ENCODE measurements around the gene AK5.

Gene AK5

DNA sequence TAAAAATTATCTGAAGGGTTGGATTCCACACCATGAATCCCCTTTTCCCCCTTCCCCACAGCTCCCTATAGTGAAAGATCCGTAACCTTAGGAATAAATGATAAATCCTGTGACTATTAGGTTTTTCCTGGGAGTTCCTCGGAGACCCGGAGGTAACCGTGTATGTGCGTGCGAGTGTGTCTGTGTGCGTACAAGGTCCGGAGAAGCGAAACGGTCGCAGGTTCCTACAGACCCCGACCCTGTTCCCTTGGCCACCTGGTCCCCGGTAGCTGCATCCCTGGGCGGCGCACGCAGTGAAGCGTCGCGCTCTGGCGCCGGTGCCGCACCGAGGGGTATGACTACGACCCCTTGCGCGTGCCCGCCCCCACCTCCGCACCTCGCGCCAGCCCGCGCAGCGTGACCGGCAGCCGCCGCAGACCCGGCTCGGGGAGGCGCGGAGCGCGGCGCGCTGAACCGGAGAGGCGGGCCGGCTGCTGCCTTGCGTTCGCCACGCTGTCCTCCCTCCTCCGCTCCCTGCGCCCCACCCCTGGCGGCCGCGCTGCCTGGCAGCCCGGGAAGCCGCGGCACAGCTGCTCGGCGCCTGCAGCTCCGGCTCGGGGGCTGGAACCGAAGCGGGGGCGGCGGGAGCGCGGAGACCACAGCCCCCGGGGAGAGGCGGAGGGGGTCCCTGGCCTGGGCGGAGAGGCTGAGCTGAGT, at the start of gene AK5:
TSS of gene AK5 (plus strand) at position 529 of the 696 bp plus-strand sequence. CDS start 295 bp downstream, outside the sequence.
- DNase-seq (ENCODE audit: low read depth in 2 of 2), result peak; percentile 35 to 39

DNA sequence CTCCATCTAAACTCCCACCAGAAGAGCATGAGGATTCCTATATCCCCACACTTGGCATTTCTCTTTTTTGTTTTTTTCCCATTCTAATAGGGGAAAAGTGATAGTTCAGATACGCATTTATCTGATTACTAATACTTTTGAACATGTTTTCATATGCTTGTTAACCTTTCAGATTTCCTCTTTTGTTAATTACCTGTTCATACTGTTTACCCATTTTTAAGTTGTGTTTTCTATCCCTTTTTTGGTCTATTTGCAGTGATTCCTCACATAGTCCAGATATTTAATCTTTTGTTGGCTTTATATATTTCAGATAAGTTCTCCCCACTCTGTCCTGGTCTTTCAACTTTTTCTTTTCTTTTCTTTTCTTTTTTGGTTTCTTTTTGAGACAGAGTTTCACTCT, 49.0 kb upstream of the AK5 start:
- no peak for DNase-seq (ENCODE audit: low read depth in 2 of 2)

GRCh38 chr1:77234096-77234495, 47.7 kb upstream of the AK5 start:
- DNase-seq (ENCODE audit: low read depth in 2 of 2), result no peak

DNA sequence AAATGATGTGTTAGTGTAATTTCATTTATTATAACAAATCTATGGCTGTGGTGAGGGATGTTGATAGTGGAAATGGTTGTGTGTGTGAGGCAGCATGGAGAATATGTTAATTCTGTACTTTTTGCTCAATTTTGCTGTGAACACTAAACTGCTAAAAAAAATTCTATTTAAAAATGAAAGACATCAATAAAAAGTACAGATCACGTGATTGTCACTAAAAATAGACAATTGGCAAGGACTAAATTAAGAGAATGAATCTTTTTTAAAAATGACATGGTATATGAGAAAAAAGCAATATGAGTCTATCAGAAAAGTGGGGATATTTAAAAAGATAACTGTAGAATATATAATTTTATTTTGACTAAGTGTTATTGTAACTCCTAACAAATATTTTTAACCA, 46.9 kb upstream of the AK5 start:
- no peak for DNase-seq (ENCODE audit: low read depth in 2 of 2)

GRCh38 chr1:77238462-77238861, 43.4 kb upstream of the AK5 start:
- no peak for DNase-seq (ENCODE audit: low read depth in 2 of 2)

GRCh38 chr1:77239311-77239710, 42.5 kb upstream of the AK5 start:
- DNase-seq (ENCODE audit: low read depth in 2 of 2), result no peak

GRCh38 chr1:77245830-77246229, 36.0 kb upstream of the AK5 start:
- no peak for DNase-seq (ENCODE audit: low read depth in 2 of 2)

DNA sequence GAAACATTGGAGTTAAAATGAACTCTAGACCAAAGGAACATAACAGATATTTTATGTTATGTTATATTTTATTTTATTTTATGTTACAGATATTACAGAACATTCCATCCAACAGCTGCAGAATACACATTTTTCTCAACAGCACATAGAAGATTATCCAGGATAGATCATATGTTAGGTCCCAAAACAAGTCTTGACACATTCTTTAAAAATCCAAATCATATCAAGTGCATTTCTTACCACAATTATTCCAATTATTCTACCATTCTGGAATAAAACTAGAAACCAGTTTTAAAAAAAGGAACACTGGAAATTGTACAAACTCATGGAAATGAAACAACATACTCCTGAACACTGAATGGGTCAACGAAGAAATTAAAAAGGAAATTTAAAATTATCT, 31.7 kb upstream of the AK5 start:
- no peak for DNase-seq (ENCODE audit: low read depth in 2 of 2)

- no peak for DNase-seq (ENCODE audit: low read depth in 2 of 2)
Measured at GRCh38 chr1:77253211-77253610, 28.6 kb upstream of the AK5 start.

GRCh38 chr1:77263708-77264107, 18.1 kb upstream of the AK5 start:
- no peak for DNase-seq (ENCODE audit: low read depth in 2 of 2)

DNA sequence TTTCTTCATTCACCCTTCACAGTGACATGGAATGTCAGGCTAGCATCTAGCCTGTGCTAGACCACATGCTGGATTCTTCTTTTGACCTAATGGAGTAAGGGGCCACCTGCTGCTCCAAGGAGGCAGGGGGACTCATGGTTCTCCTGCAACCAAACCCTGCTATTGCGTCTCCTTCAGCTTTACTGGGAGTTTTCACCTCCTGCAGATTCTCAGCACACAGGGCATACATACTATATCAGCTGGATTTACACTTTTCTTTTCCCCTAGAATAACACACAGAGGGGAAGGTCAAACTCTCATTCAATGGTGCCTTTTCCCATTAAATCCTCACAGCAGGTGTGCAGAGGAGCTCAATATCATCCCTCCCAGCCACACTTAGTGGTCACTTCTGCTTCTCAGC, 16.6 kb upstream of the AK5 start:
- no peak for DNase-seq (ENCODE audit: low read depth in 2 of 2)

GRCh38 chr1:77267035-77267434, 14.8 kb upstream of the AK5 start:
- no peak for DNase-seq (ENCODE audit: low read depth in 2 of 2)

- DNase-seq (ENCODE audit: low read depth in 2 of 2), result no peak
Measured at GRCh38 chr1:77271852-77272580, 9.8 kb upstream of the AK5 start.

DNA sequence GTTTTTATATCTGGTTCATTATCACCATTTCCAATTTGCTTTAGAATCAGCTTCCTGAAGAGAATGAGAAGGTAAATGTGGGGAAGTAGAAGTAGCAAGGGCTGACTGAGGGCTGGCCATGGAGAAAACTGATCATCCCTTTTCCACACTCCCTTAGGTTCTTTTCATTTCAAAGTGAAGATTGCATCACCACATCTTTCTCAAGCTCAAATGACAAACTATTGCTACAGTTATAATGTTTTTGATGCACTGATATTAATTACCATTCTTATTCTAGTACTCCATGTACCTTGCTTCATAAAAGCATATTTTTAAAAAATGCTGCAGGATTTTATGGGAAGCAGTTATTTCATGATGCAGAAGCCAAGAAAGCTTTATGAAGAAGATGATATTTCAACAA, 7.9 kb upstream of the AK5 start:
- no peak for DNase-seq (ENCODE audit: low read depth in 2 of 2)

- DNase-seq (ENCODE audit: low read depth in 2 of 2), result no peak
Measured at GRCh38 chr1:77275194-77275593, 6.6 kb upstream of the AK5 start.

DNA sequence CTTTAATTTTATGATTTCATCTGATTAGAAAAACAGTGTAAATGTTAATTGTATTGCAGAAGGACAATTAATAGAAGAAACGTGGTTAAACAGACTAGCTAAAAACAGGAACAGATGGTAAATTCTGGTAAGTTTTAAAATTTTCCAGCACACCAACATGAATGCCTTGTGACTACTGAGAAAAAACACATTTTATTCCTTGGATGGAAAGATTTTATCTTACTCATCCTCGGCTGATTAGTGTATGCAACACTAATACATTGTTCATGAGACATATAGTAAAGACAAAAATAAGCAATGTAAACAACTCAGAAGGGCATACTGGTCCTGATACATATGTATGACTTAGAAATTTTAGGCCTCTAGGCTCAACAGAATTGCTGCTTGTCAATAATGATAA, 4.9 kb upstream of the AK5 start:
- no peak for DNase-seq (ENCODE audit: low read depth in 2 of 2)

DNA sequence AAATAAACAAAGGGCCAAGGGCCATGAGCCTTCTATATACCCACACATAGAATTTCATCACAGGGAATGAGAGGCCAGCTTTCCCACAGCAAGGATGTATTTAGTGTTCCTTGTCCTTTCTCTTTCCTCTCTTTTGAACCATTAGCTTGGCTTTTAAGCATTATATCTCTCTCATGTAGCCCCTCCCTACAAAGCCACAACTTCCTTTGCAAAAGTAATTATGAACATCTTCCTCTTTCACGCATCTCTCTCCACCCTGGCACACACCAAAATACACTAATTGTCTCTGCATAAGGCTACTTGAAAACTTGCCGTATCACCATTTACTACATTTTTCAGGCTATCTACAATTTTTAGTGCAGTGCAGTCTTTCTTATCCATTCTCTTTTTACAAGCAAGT, 1.9 kb upstream of the AK5 start:
- DNase-seq (ENCODE audit: low read depth in 2 of 2), result no peak

GRCh38 chr1:77280962-77281361, 857 bp upstream of the AK5 start:
- DNase-seq (ENCODE audit: low read depth in 2 of 2), result no peak

GRCh38 chr1:77282187-77282865, 507 bp downstream of the AK5 start:
- peak; percentile 17 to 36 for DNase-seq (ENCODE audit: low read depth in 2 of 2)

- DNase-seq (ENCODE audit: low read depth in 2 of 2), result peak in 1 of 2 experiments; percentile 20
Measured at GRCh38 chr1:77282866-77283539, 1.2 kb downstream of the AK5 start.

- DNase-seq (ENCODE audit: low read depth in 2 of 2), result no peak
Measured at GRCh38 chr1:77283701-77284425, 2.0 kb downstream of the AK5 start.

DNA sequence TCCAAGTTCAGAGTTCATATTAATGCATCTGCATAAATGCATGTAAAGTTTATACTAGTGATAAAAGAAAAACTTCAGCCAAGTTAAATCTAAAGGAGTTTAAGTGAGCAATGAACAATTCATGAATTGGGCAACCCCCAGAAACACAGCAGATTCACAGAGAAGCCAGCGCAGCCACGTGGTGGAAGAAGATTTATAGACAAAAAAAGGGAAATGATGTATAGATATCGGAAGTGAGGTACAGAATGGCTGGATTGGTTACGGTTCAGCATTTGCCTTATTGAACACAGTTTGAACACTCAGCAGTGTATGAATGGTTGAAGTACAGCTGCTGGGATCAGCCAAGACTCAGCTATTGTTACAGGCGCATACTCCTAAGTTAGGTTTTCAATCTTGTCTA, 5.7 kb downstream of the AK5 start:
- no peak for DNase-seq (ENCODE audit: low read depth in 2 of 2)

All from stimulated activated CD4-positive, alpha-beta T cell treated with anti-CD3 and anti-CD28 coated beads, Interleukin-12 subunit alpha, Interleukin-12 subunit beta, amount 100 ng/mL, for 24 hours (primary cell).